GM23248 (cell line): Measurements from ENCODE around the gene SIGLEC11. TPM values are rescaled to one million over a fixed set of nuclear protein-coding genes. Genes with fewer than 3 reads are reported as not detected.

Source experiments
- DNase-seq: peaks from one replicate; pipeline ENCODE4 v3.0.0-alpha.2; 2015
- H2AFZ ChIP-seq: fragments of 200-600 bp; sonication (generic); 2 replicates; pipeline ENCODE4 v1.6.1; 2016; ENCODE audit warnings: antibody characterized with exemption
- H3F3A ChIP-seq: fragments of 200-600 bp; sonication (generic); 2 replicates; pipeline ENCODE4 v1.6.1; 2016; ENCODE audit warnings: mild to moderate bottlenecking, antibody characterized with exemption, mixed run types; ENCODE audit not compliant: insufficient read depth
- H3K27ac ChIP-seq: fragments of 200-600 bp; sonication (generic); 2 replicates; pipeline ENCODE4 v1.5.1; 2016; ENCODE audit warnings: mild to moderate bottlenecking
- H3K27me3 ChIP-seq: fragments of 200-600 bp; sonication (generic); replicated peaks from 2 replicates; pipeline ENCODE4 v1.6.1; 2016; ENCODE audit warnings: mild to moderate bottlenecking; ENCODE audit not compliant: insufficient read depth
- H3K36me3 ChIP-seq: fragments of 200-600 bp; sonication (generic); 2 replicates; pipeline ENCODE4 v1.6.1; 2016; ENCODE audit warnings: low read depth, mild to moderate bottlenecking
- H3K4me1 ChIP-seq: fragments of 200-600 bp; sonication (generic); 2 replicates; pipeline ENCODE4 v1.6.1; 2016; ENCODE audit warnings: mild to moderate bottlenecking; ENCODE audit not compliant: insufficient read depth
- H3K4me2 ChIP-seq: fragments of 200-600 bp; sonication (generic); one replicate; pipeline ENCODE4 v1.6.1; 2016; ENCODE audit warnings: mild to moderate bottlenecking; ENCODE audit not compliant: unreplicated experiment
- H3K4me3 ChIP-seq: fragments of 200-600 bp; sonication (generic); 2 replicates; pipeline ENCODE4 v1.5.1; 2016; ENCODE audit warnings: mild to moderate bottlenecking
- H3K79me2 ChIP-seq: fragments of 200-600 bp; sonication (generic); 2 replicates; pipeline ENCODE4 v1.6.1; 2016; ENCODE audit warnings: mild to moderate bottlenecking; ENCODE audit not compliant: insufficient read depth
- H3K9ac ChIP-seq: fragments of 200-600 bp; sonication (generic); 2 replicates; pipeline ENCODE4 v1.6.1; 2016; ENCODE audit warnings: mild to moderate bottlenecking
- H3K9me2 ChIP-seq: fragments of 200-600 bp; sonication (generic); 2 replicates; pipeline ENCODE4 v1.6.1; 2016; ENCODE audit warnings: mixed run types, mild to moderate bottlenecking, moderate library complexity; ENCODE audit not compliant: insufficient read depth
- H3K9me3 ChIP-seq: fragments of 200-600 bp; sonication (generic); one replicate; pipeline ENCODE4 v1.6.1; 2017; ENCODE audit warnings: low read depth
- H4K20me1 ChIP-seq: fragments of 200-600 bp; sonication (generic); 2 replicates; pipeline ENCODE4 v1.6.0; 2016; ENCODE audit not compliant: insufficient read depth
- EZH2 ChIP-seq: fragments of 200-600 bp; sonication (generic); IDR thresholded peaks from 2 replicates; pipeline ENCODE4 v1.6.1; 2018; ENCODE audit warnings: antibody characterized with exemption, mild to moderate bottlenecking; ENCODE audit not compliant: insufficient read depth, poor library complexity, severe bottlenecking
- EZH2phosphoT487 ChIP-seq: fragments of 200-600 bp; sonication (generic); IDR thresholded peaks from 2 replicates; pipeline ENCODE4 v1.6.1; 2018; ENCODE audit warnings: antibody characterized with exemption, moderate library complexity, mild to moderate bottlenecking, low read depth; ENCODE audit not compliant: insufficient read depth
- WGBS, 2 experiments: methylation state at CpG; one replicate each; pipeline ENCODE4 v1.1.6; 2015 to 2017; ENCODE audit warnings: low lambda C conversion rate in 2 of 2, low coverage in 1 of 2; ENCODE audit errors: missing lambda C conversion rate in 2 of 2; 5-methylcytosine and 5-hydroxymethylcytosine counted together
- in situ Hi-C: fragments of 300-500 bp; cut with MboI; formaldehyde crosslinking; loops from 2 replicates; pipeline ENCODE4 v1.15.0; 2020
- polyA plus RNA-seq: library from polyadenylated mRNA; unstranded; fragments of >200 nt; fragmentation: Nextera tagmentation; extraction: Ambion mirVana; gene quantifications from 2 replicates; pipeline ENCODE4 v1.2.1, GENCODE V29; 2016
- total RNA-seq: library from RNA; depleted of rRNA; stranded (reverse); fragments of >200 nt; shearing (Covaris generic); gene quantifications from 2 replicates; pipeline ENCODE4 v1.2.3, GENCODE V29; 2014; rRNA removed

Gene SIGLEC11
- total and polyA plus RNA-seq, 2 experiments from 2014 or later = not detected

DNA sequence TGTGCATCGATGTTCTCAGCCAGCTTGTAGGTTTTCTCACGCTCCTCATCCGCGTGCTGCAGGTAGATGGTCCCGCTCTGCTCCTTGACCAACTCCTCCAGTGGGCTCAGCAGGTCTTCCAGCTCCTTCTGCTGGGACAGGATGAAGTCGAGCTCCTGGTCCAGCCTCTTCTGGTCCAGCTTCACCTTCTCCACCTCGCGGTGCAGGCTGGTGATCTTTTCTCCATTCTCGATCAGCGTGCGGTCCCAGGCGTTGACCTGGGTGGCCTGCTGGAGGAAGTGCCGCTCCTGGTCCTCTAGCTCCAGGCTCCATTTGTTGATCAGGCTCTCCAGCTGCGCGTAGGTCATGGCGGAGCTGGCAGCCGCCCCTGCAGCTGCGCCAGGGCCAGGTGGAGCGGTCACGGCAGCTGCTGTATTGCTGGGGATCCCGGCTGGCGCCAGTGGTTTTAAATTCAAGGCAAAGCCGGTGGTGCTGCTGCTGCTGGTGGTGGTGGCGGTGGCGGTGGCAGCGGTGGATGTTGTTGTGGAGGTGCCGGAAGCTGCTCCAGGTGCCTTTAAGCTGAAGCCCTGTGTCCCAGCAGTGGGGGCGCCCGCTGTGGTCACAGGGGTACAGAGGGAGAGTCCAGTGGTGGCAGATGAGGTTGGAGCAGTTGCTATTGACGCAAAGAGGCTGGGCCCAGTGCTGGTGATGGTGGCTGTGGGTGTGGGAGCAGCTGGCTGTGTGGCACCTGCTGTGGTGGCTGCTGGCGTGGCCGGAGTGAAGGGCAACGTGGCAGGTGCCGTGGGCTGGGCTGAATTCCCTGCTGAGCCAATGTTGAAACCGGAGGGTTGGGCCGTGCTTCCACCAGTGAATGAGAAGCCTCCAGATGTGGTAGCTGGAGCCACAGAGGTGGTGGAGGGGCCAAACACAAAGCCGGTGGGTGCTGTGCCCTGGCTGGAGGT lies 52.2 kb downstream of the SIGLEC11 start:
- Histone ChIP-seq H3K27me3 (no peaks in the 10 kb centered on the region), H3K4me1 (no peaks in the 10 kb centered on the region), H3K4me3 (no peak overlapping the region), H4K20me1 (no peaks in the 10 kb centered on the region), H3K9me2 (no peaks in the 10 kb centered on the region), H3K27ac (no peak overlapping the region), H3K36me3 (no peaks in the 10 kb centered on the region; the same call in 1 of the 2 replicates), H3K9me3 (no peaks in the 10 kb centered on the region), H3K79me2 (peaks cover 7% of the 10 kb centered on the region), H2AFZ (no peak overlapping the region), H3F3A (no peaks in the 10 kb centered on the region), H3K9ac (no peak overlapping the region), H3K4me2 (no peak overlapping the region)
- in situ Hi-C loops = no loop called here
- WGBS, 2 experiments = 96 to 97% methylated on average over 35 to 37 of the region's 37 CpGs
- no peak for TF ChIP-seq EZH2phosphoT487
- no peak for TF ChIP-seq EZH2
- no peak for DNase-seq

DNA sequence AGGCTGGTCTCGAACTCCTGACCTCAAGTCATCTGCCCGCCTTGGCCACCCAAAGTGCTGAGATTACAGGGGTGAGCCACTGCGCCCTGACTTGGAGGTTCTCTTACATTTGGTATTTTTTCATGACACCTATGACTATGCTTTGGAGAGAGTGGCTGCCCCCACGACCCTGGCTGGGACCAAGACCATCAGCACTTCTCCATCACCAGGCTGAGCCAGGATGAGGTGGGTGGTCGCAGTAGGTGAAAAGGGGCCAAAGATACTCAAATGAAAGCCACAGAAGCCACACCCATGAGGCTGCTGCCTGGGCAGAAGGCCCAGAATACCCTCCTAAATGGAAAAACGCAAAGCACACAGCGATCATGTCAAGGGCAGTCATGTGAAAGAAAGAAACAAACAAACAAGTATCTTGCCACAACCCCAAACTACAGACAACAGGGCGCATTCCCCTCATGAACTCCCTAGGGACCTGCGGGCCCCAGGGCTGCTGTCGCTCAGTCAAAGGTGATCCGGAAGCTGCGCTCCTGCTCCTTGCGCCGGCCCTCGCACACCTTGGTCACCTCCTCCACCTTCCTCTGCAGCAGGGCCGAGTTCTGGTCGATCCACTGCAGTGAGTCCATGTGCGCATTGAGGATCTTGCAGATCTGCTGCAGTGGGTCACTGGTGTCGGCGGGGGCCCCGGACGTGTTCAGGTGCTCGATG lies 53.1 kb downstream of the SIGLEC11 start:
- Histone ChIP-seq H3K9me3 (no peaks in the 10 kb centered on the region), H3K27ac (no peak overlapping the region), H2AFZ (no peak overlapping the region), H3K79me2 (peaks cover 5% of the 10 kb centered on the region; the same call in 1 of the 2 replicates), H3K9me2 (no peaks in the 10 kb centered on the region), H3K4me3 (no peak overlapping the region), H3K4me2 (no peak overlapping the region), H3K27me3 (no peaks in the 10 kb centered on the region), H4K20me1 (no peaks in the 10 kb centered on the region), H3K4me1 (no peaks in the 10 kb centered on the region), H3K36me3 (no peaks in the 10 kb centered on the region; the same call in 1 of the 2 replicates), H3F3A (no peaks in the 10 kb centered on the region), H3K9ac (no peak overlapping the region)
- 92 to 93% methylated on average over 19 to 23 of the region's 23 CpGs for WGBS, 2 experiments
- DNase-seq = no peak
- TF ChIP-seq EZH2phosphoT487 (no peak), EZH2 (no peak)
- in situ Hi-C loops = no loop called here

DNA sequence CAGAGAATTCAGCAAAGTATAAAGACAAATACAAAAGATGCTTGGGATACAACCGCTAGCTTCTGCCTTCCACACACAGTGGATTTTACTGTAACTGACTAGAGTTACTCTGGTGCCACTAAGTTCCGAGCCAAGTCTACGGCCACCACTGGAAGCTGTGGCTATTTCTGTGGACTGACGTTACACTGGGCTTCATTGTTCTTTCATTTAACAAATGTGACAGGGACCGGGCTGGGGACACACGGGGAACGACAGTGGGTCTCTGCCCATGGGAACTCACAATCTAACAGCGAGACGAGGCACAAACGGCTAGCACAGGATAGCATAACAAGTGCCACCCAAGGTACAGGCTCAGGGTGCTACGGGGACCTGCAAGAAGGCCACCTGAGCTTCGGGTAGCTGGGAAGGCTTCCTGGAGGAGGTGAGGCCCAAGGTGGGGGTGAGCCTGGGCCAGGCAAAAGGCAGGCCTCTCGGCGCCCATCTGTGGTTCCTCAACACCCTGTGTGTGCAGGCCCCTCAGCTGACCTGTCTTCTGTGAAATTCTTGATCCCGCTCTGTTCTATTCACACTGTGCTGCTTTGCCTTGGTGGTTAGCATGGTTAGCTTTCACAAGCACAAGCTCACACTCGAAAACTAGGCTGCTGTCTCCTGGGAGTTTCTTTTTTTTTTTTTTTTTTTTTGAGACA lies 54.0 kb downstream of the SIGLEC11 start:
- WGBS, 2 experiments = 90 to 91% methylated on average over 16 of the region's 16 CpGs
- no peak for DNase-seq
- Histone ChIP-seq H3K9me3 (no peaks in the 10 kb centered on the region), H3K9me2 (no peaks in the 10 kb centered on the region), H3K4me2 (no peak overlapping the region), H3K4me3 (no peak overlapping the region), H3K27me3 (no peaks in the 10 kb centered on the region), H3K36me3 (no peaks in the 10 kb centered on the region; the same call in 1 of the 2 replicates), H3K79me2 (peaks cover 5% of the 10 kb centered on the region; the same call in 1 of the 2 replicates), H3K9ac (no peak overlapping the region), H3F3A (no peaks in the 10 kb centered on the region), H4K20me1 (no peaks in the 10 kb centered on the region), H2AFZ (no peak overlapping the region), H3K4me1 (no peaks in the 10 kb centered on the region), H3K27ac (no peak overlapping the region)
- in situ Hi-C loops = no loop called here
- no peak for TF ChIP-seq EZH2
- TF ChIP-seq EZH2phosphoT487 = no peak

DNA sequence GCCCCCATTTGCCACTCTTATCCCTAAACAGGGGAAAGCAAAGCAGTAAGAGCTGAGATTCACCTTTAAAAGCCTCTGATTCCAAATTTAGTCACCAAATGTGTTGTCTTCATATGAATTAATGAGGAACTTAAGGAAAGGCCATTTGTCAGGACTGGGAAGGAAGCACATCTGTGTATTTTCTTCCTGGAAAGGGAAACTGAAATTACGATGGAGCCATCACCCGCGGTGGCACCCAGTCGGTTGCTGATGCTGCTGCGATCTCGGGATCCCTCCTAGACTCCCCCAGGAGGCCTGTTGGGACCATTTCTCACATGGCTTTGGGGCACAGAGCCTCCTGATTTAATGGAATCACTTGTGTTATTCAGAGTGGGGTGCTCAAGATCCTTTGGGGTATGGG lies 56.8 kb downstream of the SIGLEC11 start:
- H3K36me3 ChIP-seq = no peaks in the 10 kb centered on the region; the same call in 1 of the 2 replicates
- H3F3A ChIP-seq = no peaks in the 10 kb centered on the region
- no peaks in the 10 kb centered on the region for H4K20me1 ChIP-seq
- H3K79me2 ChIP-seq = peaks cover 5% of the 10 kb centered on the region; the same call in 1 of the 2 replicates
- H3K9me3 ChIP-seq = no peaks in the 10 kb centered on the region
- no peak for TF ChIP-seq EZH2
- no peak for TF ChIP-seq EZH2phosphoT487
- H3K4me1 ChIP-seq = no peaks in the 10 kb centered on the region
- H3K4me2 ChIP-seq = no peak overlapping the region
- 85 to 89% methylated on average over 6 of the region's 6 CpGs for WGBS, 2 experiments
- H3K27ac ChIP-seq = no peak overlapping the region
- DNase-seq = no peak
- H3K27me3 ChIP-seq = no peaks in the 10 kb centered on the region
- H3K4me3 ChIP-seq = no peak overlapping the region
- H3K9ac ChIP-seq = no peak overlapping the region
- H3K9me2 ChIP-seq = no peaks in the 10 kb centered on the region
- no peak overlapping the region for H2AFZ ChIP-seq
- in situ Hi-C loops = no loop called here

Other genes with a start within 250 kb of the SIGLEC11 start
- 0.38 and 2.1 TPM in 2 replicates for gene TSKS, start 197.9 kb downstream of the SIGLEC11 start, total RNA-seq
- gene TSKS, start 197.9 kb downstream of the SIGLEC11 start, polyA plus RNA-seq = 0.31 and 0.93 TPM in 2 replicates
- gene AP2A1, start 194.2 kb downstream of the SIGLEC11 start, total RNA-seq = 118 and 124 TPM in 2 replicates
- 64.2 and 64.9 TPM in 2 replicates for gene AP2A1, start 194.2 kb downstream of the SIGLEC11 start, polyA plus RNA-seq
- gene FUZ, start 147.9 kb downstream of the SIGLEC11 start, total RNA-seq = 17.7 and 21.1 TPM in 2 replicates
- 11.7 and 15.1 TPM in 2 replicates for gene FUZ, start 147.9 kb downstream of the SIGLEC11 start, polyA plus RNA-seq
- gene MED25, start 142.9 kb downstream of the SIGLEC11 start, total RNA-seq = 21.8 and 24.2 TPM in 2 replicates
- gene MED25, start 142.9 kb downstream of the SIGLEC11 start, polyA plus RNA-seq = 17.4 and 21.9 TPM in 2 replicates
- gene PTOV1, start 110.0 kb downstream of the SIGLEC11 start, total RNA-seq = 53.1 and 88.0 TPM in 2 replicates
- gene PTOV1, start 110.0 kb downstream of the SIGLEC11 start, polyA plus RNA-seq = 88.9 and 91.7 TPM in 2 replicates
- gene PNKP, start 93.6 kb downstream of the SIGLEC11 start, total RNA-seq = 31.5 and 35.9 TPM in 2 replicates
- gene PNKP, start 93.6 kb downstream of the SIGLEC11 start, polyA plus RNA-seq = 32.7 and 42.2 TPM in 2 replicates
- gene AKT1S1, start 83.8 kb downstream of the SIGLEC11 start, total RNA-seq = 11.6 and 17.3 TPM in 2 replicates
- gene AKT1S1, start 83.8 kb downstream of the SIGLEC11 start, polyA plus RNA-seq = 60.4 and 65.2 TPM in 2 replicates
- gene TBC1D17, start 83.5 kb downstream of the SIGLEC11 start, total RNA-seq = 6.3 and 6.6 TPM in 2 replicates
- gene TBC1D17, start 83.5 kb downstream of the SIGLEC11 start, polyA plus RNA-seq = 32.4 and 33.0 TPM in 2 replicates
- not detected in 2 replicates for gene IL4I1, start 64.3 kb downstream of the SIGLEC11 start, total RNA-seq
- gene IL4I1, start 64.3 kb downstream of the SIGLEC11 start, polyA plus RNA-seq = 0.66 and 0.91 TPM in 2 replicates
- 8.9 and 19.1 TPM in 2 replicates for gene ATF5, start 32.0 kb downstream of the SIGLEC11 start, total RNA-seq
- gene ATF5, start 32.0 kb downstream of the SIGLEC11 start, polyA plus RNA-seq = 8.0 and 8.9 TPM in 2 replicates
- gene NUP62, start 31.7 kb downstream of the SIGLEC11 start, total RNA-seq = 35.1 and 41.6 TPM in 2 replicates
- gene NUP62, start 31.7 kb downstream of the SIGLEC11 start, polyA plus RNA-seq = 38.4 and 38.5 TPM in 2 replicates
- 25.4 and 45.6 TPM in 2 replicates for gene VRK3, start 64.2 kb upstream of the SIGLEC11 start, total RNA-seq
- 30.8 and 32.2 TPM in 2 replicates for gene VRK3, start 64.2 kb upstream of the SIGLEC11 start, polyA plus RNA-seq
- gene ZNF473, start 64.8 kb upstream of the SIGLEC11 start, total RNA-seq = 6.6 and 12.5 TPM in 2 replicates
- 4.5 and 5.0 TPM in 2 replicates for gene ZNF473, start 64.8 kb upstream of the SIGLEC11 start, polyA plus RNA-seq
- not detected in 2 replicates for gene IZUMO2, start 202.1 kb upstream of the SIGLEC11 start, total RNA-seq
- gene IZUMO2, start 202.1 kb upstream of the SIGLEC11 start, polyA plus RNA-seq = not detected in 2 replicates
- not detected in 2 replicates for gene MYH14, start 242.4 kb upstream of the SIGLEC11 start, total RNA-seq
- not detected in 2 replicates for gene MYH14, start 242.4 kb upstream of the SIGLEC11 start, polyA plus RNA-seq